Gastrocnemius medialis (tissue), 4 donors: Measurements from ENCODE around the gene C3orf22. TPM values are rescaled to one million over a fixed set of nuclear protein-coding genes. Genes with fewer than 3 reads are reported as not detected.

Source experiments
- ATAC-seq, 2 donors: fragments of 150-250 bp; one replicate each; pipeline ENCODE4 v1.9.1; 2016
- DNase-seq, 2 donors: peaks; one replicate each; pipeline ENCODE4 v3.0.0-alpha.2; 2019
- H3K27ac ChIP-seq, 4 donors: fragments of 200-600 bp; sonication (generic); 1 replicate in 1 of 4; 2 replicates in 3 of 4; pipeline ENCODE4 v1.5.1; 2016 to 2018; ENCODE audit warnings: mild to moderate bottlenecking in 2 of 4, moderate library complexity in 1 of 4
- H3K27me3 ChIP-seq, 3 donors: fragments of 200-600 bp; sonication (generic) in 2 of 3; 1 replicate in 1 of 3; 2 replicates in 2 of 3; pipeline versions ENCODE4 v1.5.1 to v1.6.0; 2016 to 2019; ENCODE audit warnings: mild to moderate bottlenecking in 1 of 3, moderate library complexity in 1 of 3
- H3K36me3 ChIP-seq, 2 donors: fragments of 200-600 bp; sonication (generic) in 1 of 2; one replicate each; pipeline ENCODE4 v1.5.1; 2017 to 2018
- H3K4me1 ChIP-seq, 2 donors: fragments of 200-600 bp; sonication (generic) in 1 of 2; one replicate each; pipeline ENCODE4 v1.5.1; 2016 to 2017; ENCODE audit warnings: mild to moderate bottlenecking in 2 of 2
- H3K4me3 ChIP-seq, 4 donors: fragments of 200-600 bp; sonication (generic) in 3 of 4; 1 replicate in 1 of 4; 2 replicates in 3 of 4; pipeline ENCODE4 v1.5.1; 2016 to 2019; ENCODE audit warnings: mild to moderate bottlenecking in 2 of 4
- H3K9me3 ChIP-seq, 3 donors: fragments of 200-600 bp; sonication (generic) in 2 of 3; 1 replicate in 1 of 3; 2 replicates in 2 of 3; pipeline ENCODE4 v1.5.1; 2016 to 2019
- POLR2A ChIP-seq, 2 donors: fragments of 450-650 bp; IDR thresholded peaks; one replicate each; pipeline ENCODE4 v1.6.1; 2017; ENCODE audit warnings: antibody characterized with exemption in 2 of 2, mild to moderate bottlenecking in 2 of 2, moderate library complexity in 2 of 2
- in situ Hi-C, 4 donors: fragments of 200-750 bp; cut with MboI; loops; one replicate each; pipeline versions ENCODE4 v1.15.0 to v1.8.0; 2017; ENCODE audit warnings: low sequenced_read_pairs in 4 of 4
- intact Hi-C: fragments of 100-400 bp; cut with DNase I; formaldehyde crosslinking; loops from one replicate; pipeline ENCODE4 v1.15.1; 2023; ENCODE audit warnings: low total_unique reads
- total RNA-seq, 4 donors: library from RNA; depleted of rRNA; stranded (reverse); fragments of >200 nt; gene quantifications; one replicate each; pipeline versions ENCODE4 v1.1.0 to v1.2.3, GENCODE V29; 2016
- TF ChIP-seq, protein P1 (sequence below), 5 experiments: fragments of 450-650 bp in 3 of 5; fragments of 200-600 bp in 2 of 5; sonication (generic) in 2 of 5; IDR thresholded peaks in 4 of 5; conservative IDR thresholded peaks in 1 of 5; 1 replicate in 4 of 5; 2 replicates in 1 of 5; pipeline ENCODE4 v1.5.1; 2016 to 2019; ENCODE audit warnings: antibody characterized with exemption in 5 of 5, mild to moderate bottlenecking in 3 of 5, moderate library complexity in 3 of 5

C3orf22 gene
- total RNA-seq, 4 donors from 2014 or later, result not detected

DNA sequence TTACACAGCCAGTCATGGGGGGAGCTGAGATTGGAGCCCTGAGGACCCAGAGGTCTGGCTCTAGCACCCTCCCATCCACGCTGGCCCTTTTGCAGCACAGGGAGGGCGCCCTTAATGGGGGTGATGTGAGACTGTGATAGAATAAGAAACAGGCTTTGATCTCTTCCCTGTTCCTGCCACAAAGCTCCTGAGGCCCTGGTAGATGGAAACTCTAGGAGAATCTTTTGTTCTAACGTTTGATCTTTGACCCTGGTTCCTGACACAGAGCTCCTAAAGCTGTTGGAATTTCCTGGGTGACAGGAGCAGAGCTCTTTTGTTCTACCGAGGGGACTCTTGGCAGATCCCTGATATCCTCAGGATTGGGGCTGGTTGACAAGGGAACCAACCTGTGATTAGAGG lies 40.0 kb downstream of the C3orf22 start:
- no peak for DNase-seq
- Histone ChIP-seq H3K36me3 (no peaks in the 10 kb centered on the region), H3K27me3 (peaks cover 0 to 5% (median 0%) of the 10 kb centered on the region in 3 donors), H3K4me1 (peaks cover 0 to 2% of the 10 kb centered on the region in 2 donors), H3K27ac (no peak overlapping the region), H3K9me3 (no peaks in the 10 kb centered on the region), H3K4me3 (no peak overlapping the region)
- intact Hi-C loops (no loop called here), in situ Hi-C loops (no loop called here)
- TF ChIP-seq, protein P1, sequence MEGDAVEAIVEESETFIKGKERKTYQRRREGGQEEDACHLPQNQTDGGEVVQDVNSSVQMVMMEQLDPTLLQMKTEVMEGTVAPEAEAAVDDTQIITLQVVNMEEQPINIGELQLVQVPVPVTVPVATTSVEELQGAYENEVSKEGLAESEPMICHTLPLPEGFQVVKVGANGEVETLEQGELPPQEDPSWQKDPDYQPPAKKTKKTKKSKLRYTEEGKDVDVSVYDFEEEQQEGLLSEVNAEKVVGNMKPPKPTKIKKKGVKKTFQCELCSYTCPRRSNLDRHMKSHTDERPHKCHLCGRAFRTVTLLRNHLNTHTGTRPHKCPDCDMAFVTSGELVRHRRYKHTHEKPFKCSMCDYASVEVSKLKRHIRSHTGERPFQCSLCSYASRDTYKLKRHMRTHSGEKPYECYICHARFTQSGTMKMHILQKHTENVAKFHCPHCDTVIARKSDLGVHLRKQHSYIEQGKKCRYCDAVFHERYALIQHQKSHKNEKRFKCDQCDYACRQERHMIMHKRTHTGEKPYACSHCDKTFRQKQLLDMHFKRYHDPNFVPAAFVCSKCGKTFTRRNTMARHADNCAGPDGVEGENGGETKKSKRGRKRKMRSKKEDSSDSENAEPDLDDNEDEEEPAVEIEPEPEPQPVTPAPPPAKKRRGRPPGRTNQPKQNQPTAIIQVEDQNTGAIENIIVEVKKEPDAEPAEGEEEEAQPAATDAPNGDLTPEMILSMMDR (IDR thresholded peaks at IDR 0.05 in 4 of 5, conservative IDR thresholded peaks at IDR 0.05 in 1 of 5), result no peak
- TF ChIP-seq POLR2A (IDR thresholded peaks at IDR 0.05), result no peak
- no peak for ATAC-seq

DNA sequence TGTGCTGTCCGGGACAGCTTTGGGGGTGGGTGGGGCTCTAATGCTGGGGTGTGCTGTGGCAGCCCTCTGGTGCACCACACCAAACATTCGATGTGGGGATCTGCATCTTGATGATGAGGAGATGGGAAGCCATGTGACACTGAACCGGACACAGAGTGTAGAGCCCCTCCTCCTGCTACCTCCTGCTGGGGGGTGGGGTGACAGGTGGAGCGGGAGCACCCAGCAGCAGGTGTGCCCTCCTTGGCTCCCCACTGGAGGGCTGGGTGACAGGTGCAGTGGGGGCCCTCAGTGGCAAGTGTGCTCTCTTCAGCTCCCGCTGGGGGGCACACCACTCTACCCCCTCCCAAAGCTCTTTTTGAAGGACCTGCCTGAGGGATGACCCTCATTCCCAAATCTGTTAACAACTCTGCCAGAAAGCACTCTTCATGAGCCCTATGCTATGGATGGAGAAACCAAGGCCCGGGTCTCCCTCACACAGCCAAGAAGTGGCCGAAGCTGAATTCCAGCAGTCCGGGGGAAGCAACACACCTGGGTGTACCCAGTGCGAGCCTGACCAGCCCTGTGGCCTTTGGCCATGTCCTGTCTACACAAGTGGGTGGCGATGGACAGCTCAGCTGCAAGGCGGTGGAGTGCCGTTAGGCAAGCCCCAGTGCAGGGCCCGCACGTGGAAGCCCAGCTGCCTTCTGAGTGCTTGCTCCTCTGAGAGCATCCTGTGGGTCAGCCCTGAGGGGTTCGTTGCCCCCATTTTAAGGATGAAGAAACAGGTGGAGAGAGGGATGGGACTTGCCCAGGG lies 40.5 kb downstream of the C3orf22 start:
- TF ChIP-seq POLR2A (IDR thresholded peaks at IDR 0.05), result no peak
- TF ChIP-seq, protein P1 (IDR thresholded peaks at IDR 0.05 in 4 of 5, conservative IDR thresholded peaks at IDR 0.05 in 1 of 5), result no peak
- Histone ChIP-seq H3K9me3 (no peaks in the 10 kb centered on the region), H3K27me3 (peaks cover 0 to under 1% (median 0%) of the 10 kb centered on the region in 3 donors), H3K4me1 (no peaks in the 10 kb centered on the region), H3K27ac (no peak overlapping the region), H3K4me3 (no peak overlapping the region), H3K36me3 (no peaks in the 10 kb centered on the region)
- in situ Hi-C loops (no loop called here), intact Hi-C loops (no loop called here)
- no peak for ATAC-seq
- no peak for DNase-seq

DNA sequence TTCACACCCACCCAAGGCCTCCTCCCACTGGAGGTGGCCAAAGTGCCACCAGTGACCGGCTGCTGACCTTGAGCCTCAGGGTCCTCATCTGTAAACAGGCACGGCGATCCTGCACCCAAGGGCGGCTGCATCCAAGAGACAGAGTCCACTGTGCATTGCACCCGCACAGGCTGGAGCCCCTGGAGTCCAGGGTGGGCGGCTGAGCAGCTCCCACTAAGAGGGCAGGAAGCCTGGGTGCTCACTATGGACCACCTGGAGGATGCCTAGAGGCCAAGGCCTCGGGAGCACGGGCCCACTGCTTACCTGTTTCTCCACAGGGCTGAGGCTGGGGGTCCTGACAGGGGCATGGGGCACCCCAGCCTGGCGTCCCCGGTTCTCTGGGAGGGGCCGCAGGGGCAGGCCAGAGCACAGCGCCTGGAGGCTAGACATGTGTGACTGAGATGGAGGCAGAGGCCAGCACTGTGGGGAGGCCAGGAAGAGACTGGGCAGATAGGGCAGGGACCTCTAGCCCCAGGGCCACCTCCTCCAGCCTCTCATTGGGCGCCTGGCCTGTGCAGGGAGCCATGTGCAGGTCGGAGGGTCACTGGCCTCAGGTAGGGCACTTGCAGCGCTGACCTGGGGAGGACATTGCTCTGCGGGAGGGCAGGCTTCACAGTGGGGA lies 41.3 kb downstream of the C3orf22 start, which contains the start of gene UROC1:
Gene UROC1 (minus strand): TSS at position 483 of the 661 bp plus-strand sequence. CDS start 54 bp downstream, at position 429.
- Histone ChIP-seq H3K27ac (no peak within 1 kb of the TSS), H3K4me3 (no peak within 1 kb of the TSS), H3K9me3 (no peaks in the 10 kb centered on the region), H3K36me3 (no peaks in the 10 kb centered on the region), H3K4me1 (no peaks in the 10 kb centered on the region), H3K27me3 (no peaks in the 10 kb centered on the region)
- DNase-seq (no peak), ATAC-seq (no peak)
- in situ Hi-C loops (no loop called here), intact Hi-C loops (no loop called here)
- TF ChIP-seq POLR2A (IDR thresholded peaks at IDR 0.05), result no peak
- TF ChIP-seq, protein P1 (IDR thresholded peaks at IDR 0.05 in 4 of 5, conservative IDR thresholded peaks at IDR 0.05 in 1 of 5), result no peak

DNA sequence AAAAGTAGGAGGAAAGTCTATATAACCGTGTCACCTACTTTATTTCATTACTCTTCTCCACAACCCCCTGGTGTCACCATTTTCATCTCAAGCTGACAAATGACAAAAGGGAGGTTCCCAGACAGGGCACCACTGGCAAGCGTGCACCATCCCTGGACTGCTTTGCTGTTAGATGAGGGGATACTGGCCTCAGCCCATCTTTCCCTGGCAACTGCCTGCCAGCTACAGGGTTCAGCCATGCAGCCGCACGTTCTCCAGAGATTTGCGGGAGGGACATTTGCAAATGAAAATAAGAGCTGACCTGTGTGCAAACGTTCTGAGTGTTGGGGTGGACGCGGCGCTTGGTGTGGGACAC lies 41.8 kb downstream of the C3orf22 start:
- no peak for TF ChIP-seq POLR2A (IDR thresholded peaks at IDR 0.05)
- TF ChIP-seq, protein P1 (IDR thresholded peaks at IDR 0.05 in 4 of 5, conservative IDR thresholded peaks at IDR 0.05 in 1 of 5), result no peak
- in situ Hi-C loops (no loop called here), intact Hi-C loops (no loop called here)
- Histone ChIP-seq H3K9me3 (no peaks in the 10 kb centered on the region), H3K27me3 (no peaks in the 10 kb centered on the region), H3K36me3 (no peaks in the 10 kb centered on the region), H3K27ac (no peak overlapping the region), H3K4me1 (peaks cover 0 to 3% of the 10 kb centered on the region in 2 donors), H3K4me3 (no peak overlapping the region)
- ATAC-seq (no peak), DNase-seq (no peak)
